ENCODE results near the gene BMP6.

DNA sequence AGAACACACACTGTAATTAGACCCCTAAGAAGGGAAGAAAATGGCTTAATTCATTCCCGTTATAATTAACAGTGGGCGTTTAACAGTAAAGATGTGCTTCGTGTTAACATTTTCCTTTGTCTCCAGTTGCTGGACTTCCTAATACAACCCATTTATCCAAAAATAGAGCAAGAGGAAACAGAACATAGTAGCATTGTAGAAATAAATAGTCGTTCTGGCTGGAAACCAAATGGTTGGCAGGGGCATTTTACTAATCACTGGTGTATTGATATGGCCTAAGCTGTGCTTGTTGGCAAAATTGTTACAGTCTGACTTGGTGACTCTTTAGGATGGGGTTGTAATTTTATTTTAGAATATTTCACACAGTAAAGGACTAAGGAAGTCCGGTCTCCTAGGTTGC is 89.8 kb downstream of the BMP6 start:
- TF ChIP-seq POLR2A (IDR thresholded peaks at IDR 0.05) = no peak
- TF ChIP-seq, protein P1, sequence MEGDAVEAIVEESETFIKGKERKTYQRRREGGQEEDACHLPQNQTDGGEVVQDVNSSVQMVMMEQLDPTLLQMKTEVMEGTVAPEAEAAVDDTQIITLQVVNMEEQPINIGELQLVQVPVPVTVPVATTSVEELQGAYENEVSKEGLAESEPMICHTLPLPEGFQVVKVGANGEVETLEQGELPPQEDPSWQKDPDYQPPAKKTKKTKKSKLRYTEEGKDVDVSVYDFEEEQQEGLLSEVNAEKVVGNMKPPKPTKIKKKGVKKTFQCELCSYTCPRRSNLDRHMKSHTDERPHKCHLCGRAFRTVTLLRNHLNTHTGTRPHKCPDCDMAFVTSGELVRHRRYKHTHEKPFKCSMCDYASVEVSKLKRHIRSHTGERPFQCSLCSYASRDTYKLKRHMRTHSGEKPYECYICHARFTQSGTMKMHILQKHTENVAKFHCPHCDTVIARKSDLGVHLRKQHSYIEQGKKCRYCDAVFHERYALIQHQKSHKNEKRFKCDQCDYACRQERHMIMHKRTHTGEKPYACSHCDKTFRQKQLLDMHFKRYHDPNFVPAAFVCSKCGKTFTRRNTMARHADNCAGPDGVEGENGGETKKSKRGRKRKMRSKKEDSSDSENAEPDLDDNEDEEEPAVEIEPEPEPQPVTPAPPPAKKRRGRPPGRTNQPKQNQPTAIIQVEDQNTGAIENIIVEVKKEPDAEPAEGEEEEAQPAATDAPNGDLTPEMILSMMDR (IDR thresholded peaks at IDR 0.05 in 4 of 5, conservative IDR thresholded peaks at IDR 0.05 in 1 of 5) = no peak

Data from gastrocnemius medialis (tissue), 4 donors.